Measurements from ENCODE around the gene SELE. TPM values are rescaled to one million over a fixed set of nuclear protein-coding genes. Genes with fewer than 3 reads are reported as not detected.

The SELE gene
- total RNA-seq, 1 donor from 2014 or later: not detected

GRCh38 chr1:169776440-169776839 lies 42.6 kb upstream of the SELE start:
- H3K4me3 ChIP-seq: no peak overlapping the region
- H2AFZ ChIP-seq (replicated peaks): no peak overlapping the region
- no peak for DNase-seq (ENCODE audit: low spot score)
- no peak overlapping the region for H3K27ac Mint-ChIP-seq
- H3K9me3 ChIP-seq (ENCODE audit: low read depth): no peaks in the 10 kb centered on the region
- H3K27me3 Mint-ChIP-seq (ENCODE audit: insufficient read depth, low read depth): peaks cover 2% of the 10 kb centered on the region
- H3K79me2 ChIP-seq (ENCODE audit: low read depth): no peaks in the 10 kb centered on the region
- no peak overlapping the region for H3K9ac ChIP-seq
- H4K20me1 ChIP-seq (ENCODE audit: low read depth): no peaks in the 10 kb centered on the region
- H3K27me3 ChIP-seq: no peaks in the 10 kb centered on the region
- H3K27ac ChIP-seq: no peak overlapping the region
- H3K4me1 ChIP-seq: no peaks in the 10 kb centered on the region
- no peaks in the 10 kb centered on the region for H3K4me1 Mint-ChIP-seq
- no peak overlapping the region for H3K4me2 ChIP-seq
- no peak overlapping the region for H3K4me3 Mint-ChIP-seq
- TF ChIP-seq CTCF (IDR thresholded peaks at IDR 0.05): no peak
- no peak for TF ChIP-seq EZH2phosphoT487 (IDR thresholded peaks at IDR 0.05)
- TF ChIP-seq EZH2 (IDR thresholded peaks at IDR 0.05): no peak
- H3K36me3 Mint-ChIP-seq: no peaks in the 10 kb centered on the region
- H3F3A ChIP-seq (ENCODE audit: low read depth): no peaks in the 10 kb centered on the region
- no peaks in the 10 kb centered on the region for H3K36me3 ChIP-seq
- H3K9me3 Mint-ChIP-seq: no peaks in the 10 kb centered on the region

GRCh38 chr1:169768161-169768560 lies 34.3 kb upstream of the SELE start:
- H3K4me1 Mint-ChIP-seq: no peaks in the 10 kb centered on the region
- H3K4me3 Mint-ChIP-seq: no peak overlapping the region

GRCh38 chr1:169765580-169766331 lies 31.9 kb upstream of the SELE start:
- no peaks in the 10 kb centered on the region for H3K36me3 ChIP-seq

More at GRCh38 chr1:169768161-169768560, 34.3 kb upstream of the SELE start:
- TF ChIP-seq CTCF (IDR thresholded peaks at IDR 0.05) (no peak), EZH2phosphoT487 (IDR thresholded peaks at IDR 0.05) (no peak), EZH2 (IDR thresholded peaks at IDR 0.05) (no peak)
- Histone ChIP-seq H3K36me3 (no peaks in the 10 kb centered on the region), H3K27ac (no peak overlapping the region), H3K4me2 (no peak overlapping the region), H3K9me3 (ENCODE audit: low read depth) (no peaks in the 10 kb centered on the region), H3K9ac (no peak overlapping the region), H3F3A (ENCODE audit: low read depth) (no peaks in the 10 kb centered on the region), H2AFZ (replicated peaks) (no peak overlapping the region), H3K27me3 (no peaks in the 10 kb centered on the region), H4K20me1 (ENCODE audit: low read depth) (no peaks in the 10 kb centered on the region), H3K79me2 (ENCODE audit: low read depth) (no peaks in the 10 kb centered on the region), H3K4me3 (no peak overlapping the region), H3K4me1 (no peaks in the 10 kb centered on the region)
- Mint-ChIP-seq H3K36me3 (no peaks in the 10 kb centered on the region), H3K9me3 (no peaks in the 10 kb centered on the region), H3K27ac (no peak overlapping the region), H3K27me3 (ENCODE audit: insufficient read depth, low read depth) (no peaks in the 10 kb centered on the region)
- DNase-seq (ENCODE audit: low spot score): no peak

More at GRCh38 chr1:169765580-169766331, 31.9 kb upstream of the SELE start:
- Histone ChIP-seq H3K4me2 (no peak overlapping the region), H4K20me1 (ENCODE audit: low read depth) (no peaks in the 10 kb centered on the region), H3K27me3 (no peaks in the 10 kb centered on the region), H3K27ac (no peak overlapping the region), H2AFZ (replicated peaks) (no peak overlapping the region), H3K9ac (no peak overlapping the region), H3K9me3 (ENCODE audit: low read depth) (no peaks in the 10 kb centered on the region), H3K4me1 (no peaks in the 10 kb centered on the region), H3F3A (ENCODE audit: low read depth) (no peaks in the 10 kb centered on the region), H3K4me3 (no peak overlapping the region), H3K79me2 (ENCODE audit: low read depth) (no peaks in the 10 kb centered on the region)
- Mint-ChIP-seq H3K27ac (no peak overlapping the region), H3K4me3 (no peak overlapping the region), H3K4me1 (no peaks in the 10 kb centered on the region), H3K36me3 (no peaks in the 10 kb centered on the region), H3K27me3 (ENCODE audit: insufficient read depth, low read depth) (no peaks in the 10 kb centered on the region), H3K9me3 (no peaks in the 10 kb centered on the region)
- TF ChIP-seq CTCF (IDR thresholded peaks at IDR 0.05): no peak
- TF ChIP-seq EZH2phosphoT487 (IDR thresholded peaks at IDR 0.05): no peak
- TF ChIP-seq EZH2 (IDR thresholded peaks at IDR 0.05): no peak
- DNase-seq (ENCODE audit: low spot score): no peak
